ENCODE measurements around the gene LYPD8. TPM values are rescaled to one million over a fixed set of nuclear protein-coding genes. Genes with fewer than 3 reads are reported as not detected.
A peak's percentile ranks its signal among the peaks of the same experiment; 100 is the strongest.
"Not testable (repeated sequence)": the region's sequence is repeated elsewhere in the genome, so short reads cannot be mapped to it uniquely, and the experiment has no call there.

LYPD8 gene
- 2.0 and 3.8 TPM in 2 replicates for total RNA-seq (2014; rRNA removed; shearing (Covaris generic))
- polyA plus RNA-seq (2015; cell fraction: cytosol; rRNA removed) = 1.3 and 1.4 TPM in 2 replicates
- polyA plus RNA-seq (2015; cell fraction: nucleus; rRNA removed) = 0.79 and 1.6 TPM in 2 replicates

- no peak for DNase-seq (ENCODE audit: low read depth)
Measured at GRCh38 chr1:248755517-248755916, at the start of gene LYPD8. LYPD8 (minus strand) TSS chr1:248755759; CDS start chr1:248751081, 4,678 bp downstream.

- DNase-seq (ENCODE audit: low read depth) = no peak
Measured at GRCh38 chr1:248804771-248805681, 49.5 kb upstream of the LYPD8 start.

GRCh38 chr1:248803501-248803900, 47.9 kb upstream of the LYPD8 start:
- DNase-seq (ENCODE audit: low read depth) = not testable (repeated sequence)

GRCh38 chr1:248802454-248802853, 46.9 kb upstream of the LYPD8 start:
- no peak for DNase-seq (ENCODE audit: low read depth)

GRCh38 chr1:248800459-248800858, 44.9 kb upstream of the LYPD8 start:
- DNase-seq (ENCODE audit: low read depth) = no peak

GRCh38 chr1:248798791-248799190, 43.2 kb upstream of the LYPD8 start:
- no peak for DNase-seq (ENCODE audit: low read depth)

GRCh38 chr1:248794663-248795062, 39.1 kb upstream of the LYPD8 start:
- DNase-seq (ENCODE audit: low read depth) = not testable (repeated sequence)

GRCh38 chr1:248793592-248793991, 38.0 kb upstream of the LYPD8 start:
- DNase-seq (ENCODE audit: low read depth) = no peak

GRCh38 chr1:248792342-248792741, 36.8 kb upstream of the LYPD8 start:
- no peak for DNase-seq (ENCODE audit: low read depth)

GRCh38 chr1:248791010-248791409, 35.5 kb upstream of the LYPD8 start:
- DNase-seq (ENCODE audit: low read depth) = no peak

- DNase-seq (ENCODE audit: low read depth) = no peak
Measured at GRCh38 chr1:248790456-248790855, 34.9 kb upstream of the LYPD8 start.

- DNase-seq (ENCODE audit: low read depth) = not testable (repeated sequence)
Measured at GRCh38 chr1:248789337-248789736, 33.8 kb upstream of the LYPD8 start.

GRCh38 chr1:248788327-248788726, 32.8 kb upstream of the LYPD8 start:
- no peak for DNase-seq (ENCODE audit: low read depth)

- DNase-seq (ENCODE audit: low read depth) = no peak
Measured at GRCh38 chr1:248787430-248787829, 31.9 kb upstream of the LYPD8 start.

GRCh38 chr1:248786156-248786555, 30.6 kb upstream of the LYPD8 start:
- peak; percentile 19 for DNase-seq (ENCODE audit: low read depth)

GRCh38 chr1:248783367-248783766, 27.8 kb upstream of the LYPD8 start:
- no peak for DNase-seq (ENCODE audit: low read depth)

GRCh38 chr1:248782416-248783141, 27.0 kb upstream of the LYPD8 start:
- no peak for DNase-seq (ENCODE audit: low read depth)

GRCh38 chr1:248779350-248779749, 23.8 kb upstream of the LYPD8 start:
- no peak for DNase-seq (ENCODE audit: low read depth)

- no peak for DNase-seq (ENCODE audit: low read depth)
Measured at GRCh38 chr1:248778906-248779305, 23.3 kb upstream of the LYPD8 start.

GRCh38 chr1:248776991-248777390, 21.4 kb upstream of the LYPD8 start:
- DNase-seq (ENCODE audit: low read depth) = no peak

- no peak for DNase-seq (ENCODE audit: low read depth)
Measured at GRCh38 chr1:248775441-248775840, 19.9 kb upstream of the LYPD8 start.

- no peak for DNase-seq (ENCODE audit: low read depth)
Measured at GRCh38 chr1:248759644-248760043, 4.1 kb upstream of the LYPD8 start.
